Myocyte (in vitro differentiated cells): Measurements from ENCODE around the gene PPM1L. TPM values are rescaled to one million over a fixed set of nuclear protein-coding genes. Genes with fewer than 3 reads are reported as not detected.
A peak's percentile ranks its signal among the peaks of the same experiment; 100 is the strongest.

Experiments
- DNase-seq: peaks from one replicate; pipeline ENCODE4 v3.0.0-alpha.2; 2012; ENCODE audit warnings: low read depth
- total RNA-seq: library from RNA; depleted of rRNA; stranded (reverse); fragments of >200 nt; gene quantifications from 2 replicates; pipeline ENCODE4 v1.2.3, GENCODE V29; 2014

The PPM1L gene
- total RNA-seq, 1 donor from 2014 or later, result 4.0 TPM

DNA sequence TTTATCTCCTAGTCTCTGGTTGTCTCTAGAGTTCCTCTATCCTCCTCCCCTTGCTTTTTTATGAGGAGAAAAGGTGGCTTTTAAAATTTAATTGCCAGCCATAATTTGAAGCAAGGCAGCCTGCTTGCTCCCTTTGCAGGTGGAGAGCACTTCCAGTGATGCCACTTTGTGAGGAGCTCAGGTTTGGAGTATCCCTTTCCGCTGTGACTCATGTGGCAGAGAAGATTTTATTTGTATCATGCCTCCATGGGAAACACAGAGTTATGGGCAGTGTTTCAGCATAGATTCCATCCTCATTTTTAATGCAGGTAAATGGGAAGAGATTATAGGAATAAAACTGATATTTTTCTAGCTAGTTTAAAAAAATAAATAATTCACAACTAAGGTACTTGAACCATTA is 7.0 kb downstream of the PPM1L start:
- DNase-seq, result no peak

DNA sequence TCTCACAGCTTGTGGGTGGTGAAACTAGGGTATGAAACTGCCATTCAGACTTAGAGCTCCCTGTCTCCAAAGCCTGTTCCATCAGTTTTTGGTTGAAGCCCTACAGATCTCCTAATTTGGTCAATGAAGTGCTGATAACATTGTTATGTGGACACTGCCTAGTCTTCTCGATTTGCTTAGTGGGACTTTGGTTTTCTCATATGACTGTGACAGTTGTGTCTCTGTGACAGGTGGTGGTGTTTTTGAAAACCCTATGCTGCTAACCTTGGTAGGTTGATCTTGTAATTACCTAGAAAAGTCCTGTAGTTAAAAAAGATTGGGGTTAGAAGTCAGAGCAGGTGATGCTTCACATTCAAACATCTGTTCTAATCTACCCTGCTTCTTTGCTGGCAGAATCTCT is 9.2 kb downstream of the PPM1L start:
- peak; percentile 10 for DNase-seq

DNA sequence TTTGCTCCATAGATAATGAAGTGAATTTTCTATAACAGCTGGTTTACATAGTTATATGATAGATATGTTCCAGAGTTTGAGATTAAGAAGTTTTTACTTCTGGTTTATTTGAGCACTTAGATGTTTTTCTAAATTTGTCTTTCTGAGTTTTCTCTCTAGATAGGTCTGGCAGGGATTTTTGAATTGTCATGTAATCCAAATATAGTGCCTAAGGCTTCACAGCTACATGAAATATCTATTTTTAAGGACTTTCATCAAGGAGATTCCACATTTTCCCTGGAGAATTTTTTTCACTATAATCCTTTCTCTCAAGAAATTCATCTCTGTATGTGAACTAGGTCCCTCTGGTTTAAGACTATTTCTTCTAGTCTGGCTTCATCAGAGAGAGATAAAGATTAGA is 12.0 kb downstream of the PPM1L start:
- no peak for DNase-seq

DNA sequence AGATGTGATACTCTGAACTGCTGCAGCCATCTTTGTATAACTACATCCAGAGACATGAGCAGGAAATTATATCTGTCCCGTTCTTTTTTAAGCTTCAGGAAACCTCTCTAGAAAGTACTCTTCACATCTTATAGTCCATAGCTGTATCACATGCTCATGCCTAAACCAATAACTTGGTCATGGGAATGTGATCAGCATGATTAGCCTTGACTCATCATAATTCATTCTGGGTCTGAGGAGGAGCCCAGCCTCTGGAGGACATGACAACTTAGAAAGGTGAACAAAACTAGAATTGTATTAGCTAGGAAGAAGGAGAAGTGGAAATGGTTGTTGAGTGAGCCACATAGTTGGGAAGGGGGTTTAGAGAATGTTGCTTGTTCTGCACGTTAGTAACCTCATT is 12.9 kb downstream of the PPM1L start:
- DNase-seq, result no peak

DNA sequence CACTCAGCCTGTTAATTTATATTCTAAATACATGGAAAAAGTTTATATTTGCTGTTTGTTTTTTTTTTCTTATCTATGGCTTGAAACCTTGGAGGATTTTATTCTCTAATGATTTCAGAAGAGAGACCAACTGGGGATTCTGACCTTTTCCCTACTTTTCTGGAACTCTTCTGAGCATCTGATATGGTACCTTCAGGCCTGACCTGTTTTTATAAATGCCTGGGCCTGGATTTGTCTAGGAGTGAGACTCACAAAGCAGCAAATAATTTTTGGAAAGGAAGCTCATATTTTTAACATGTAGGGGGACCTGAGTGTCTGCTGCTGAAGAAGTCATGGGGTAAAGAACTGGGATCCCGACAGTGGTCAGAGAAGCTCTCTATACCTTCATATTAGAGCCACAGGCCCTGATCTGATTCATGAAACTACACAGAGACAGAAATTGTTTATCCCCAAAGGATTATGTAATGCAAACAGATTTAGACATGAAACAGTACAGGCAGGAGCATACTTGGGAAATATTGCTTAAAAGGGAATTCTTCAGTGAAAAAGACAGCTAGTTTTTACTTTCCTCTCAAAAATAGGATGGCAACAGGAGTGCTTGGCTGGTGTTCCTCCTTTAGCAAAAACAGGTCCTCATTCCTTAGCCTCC is 15.9 kb downstream of the PPM1L start:
- no peak for DNase-seq

DNA sequence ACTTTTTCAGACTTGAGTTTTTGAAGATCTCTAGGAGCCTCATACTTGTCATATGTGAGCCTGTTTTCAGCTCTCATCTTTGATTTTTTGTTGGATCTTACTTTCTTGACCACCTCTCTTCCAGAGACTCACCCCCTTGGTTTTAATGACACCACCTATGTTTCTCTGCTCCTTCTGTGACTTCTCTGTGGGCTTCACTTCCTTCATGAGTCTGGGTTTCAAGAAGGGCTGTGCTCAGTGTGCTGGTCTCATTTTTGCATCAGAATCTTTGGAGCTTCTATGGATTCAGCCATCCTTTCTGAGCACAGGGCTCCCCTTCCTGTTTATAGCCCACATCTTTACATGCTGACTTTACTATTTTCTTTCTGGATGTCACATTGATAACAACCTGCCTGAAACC is 17.7 kb downstream of the PPM1L start:
- DNase-seq, result no peak

DNA sequence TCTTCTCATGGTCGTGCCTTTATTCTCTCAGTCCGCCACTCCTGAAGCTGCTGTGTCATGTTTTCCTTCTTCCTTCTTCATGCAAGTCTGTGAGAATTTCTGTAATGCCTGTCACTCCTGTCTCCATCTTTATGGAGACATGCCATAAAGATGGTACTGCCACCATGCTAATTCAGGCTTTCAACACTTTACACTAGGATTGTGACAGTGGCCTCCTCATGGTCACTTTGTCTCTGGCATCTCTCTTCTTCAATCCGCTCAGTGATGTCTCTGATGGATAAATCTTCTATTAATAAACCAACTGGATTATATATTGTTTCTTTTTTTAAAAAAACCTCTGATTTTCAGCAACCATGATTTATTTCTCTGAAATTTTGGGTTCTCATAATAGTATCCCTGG is 18.1 kb downstream of the PPM1L start:
- no peak for DNase-seq

DNA sequence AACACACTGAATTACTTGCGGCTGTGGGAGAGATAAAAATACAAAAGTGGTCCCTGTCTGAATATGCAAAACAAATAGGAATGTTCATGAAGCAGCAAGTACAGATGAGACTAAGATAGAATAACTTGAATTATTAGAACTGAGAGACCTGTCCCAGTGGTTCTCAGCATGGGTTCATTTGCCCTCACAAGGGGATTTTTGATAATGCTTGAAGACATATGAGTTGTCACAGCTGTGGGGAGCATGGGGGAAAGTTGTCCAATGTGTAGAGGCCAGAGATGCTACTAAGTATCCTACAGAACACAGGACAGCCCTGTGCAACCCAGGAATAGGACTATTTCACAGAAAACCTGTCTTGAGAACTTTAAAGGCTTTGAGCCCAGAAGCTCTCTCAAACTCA is 22.4 kb downstream of the PPM1L start:
- no peak for DNase-seq

DNA sequence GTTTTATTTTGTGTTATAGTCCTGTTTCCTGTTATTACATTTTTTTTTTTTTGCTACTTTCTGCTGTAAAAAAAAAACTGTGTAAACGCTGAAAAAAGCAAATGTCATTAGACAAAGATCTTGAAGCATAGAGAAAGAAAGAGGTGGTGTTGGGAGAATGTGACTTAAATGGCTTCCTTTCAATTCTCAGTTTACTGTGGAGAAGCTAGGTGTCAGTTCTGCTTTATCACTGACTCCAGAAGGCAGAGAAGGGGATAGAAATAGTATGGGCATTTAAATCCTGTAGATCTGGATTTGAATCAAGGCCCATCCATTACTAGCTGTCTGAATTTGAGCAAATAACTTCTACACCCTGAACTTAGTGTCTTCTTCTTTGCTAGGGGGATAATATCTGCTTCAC is 23.0 kb downstream of the PPM1L start:
- DNase-seq, result no peak

DNA sequence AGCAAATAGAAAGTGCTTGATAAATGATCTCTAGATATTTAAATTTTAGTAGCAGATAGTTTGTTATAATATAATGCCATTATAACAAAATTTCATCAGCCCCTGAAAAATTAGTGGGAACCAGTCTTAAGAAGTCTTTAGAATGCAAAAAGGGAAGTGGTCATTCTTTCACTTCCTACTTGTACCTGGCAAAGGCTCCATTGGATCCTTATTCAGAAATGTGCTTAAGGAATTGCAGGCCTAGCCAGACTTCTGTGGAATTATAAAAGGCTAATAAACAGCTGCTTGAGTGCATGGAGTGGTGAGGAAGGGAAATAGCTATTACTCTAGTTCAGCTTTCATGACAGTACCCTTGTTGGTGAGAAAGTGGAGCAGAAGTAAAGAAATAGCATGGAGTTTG is 24.2 kb downstream of the PPM1L start:
- no peak for DNase-seq

DNA sequence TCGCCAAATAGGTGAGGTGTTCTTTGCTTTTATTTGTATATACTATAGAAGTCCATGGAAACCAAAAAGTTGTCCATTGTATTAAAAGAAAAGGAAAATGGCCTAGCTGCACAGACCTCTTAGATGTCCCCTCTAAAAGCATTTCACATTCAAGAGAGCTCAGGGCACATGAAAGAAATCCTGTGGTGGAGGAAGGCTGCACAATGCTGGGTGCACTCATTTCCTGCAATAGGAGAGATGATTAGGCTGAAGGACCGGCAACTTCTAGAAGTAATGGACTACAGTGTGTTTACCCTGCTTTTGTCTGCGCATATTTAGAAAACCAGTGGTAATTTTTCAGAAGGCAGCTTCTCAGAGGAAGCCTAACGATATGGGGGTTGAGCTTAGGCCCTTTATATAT is 25.4 kb downstream of the PPM1L start:
- no peak for DNase-seq

DNA sequence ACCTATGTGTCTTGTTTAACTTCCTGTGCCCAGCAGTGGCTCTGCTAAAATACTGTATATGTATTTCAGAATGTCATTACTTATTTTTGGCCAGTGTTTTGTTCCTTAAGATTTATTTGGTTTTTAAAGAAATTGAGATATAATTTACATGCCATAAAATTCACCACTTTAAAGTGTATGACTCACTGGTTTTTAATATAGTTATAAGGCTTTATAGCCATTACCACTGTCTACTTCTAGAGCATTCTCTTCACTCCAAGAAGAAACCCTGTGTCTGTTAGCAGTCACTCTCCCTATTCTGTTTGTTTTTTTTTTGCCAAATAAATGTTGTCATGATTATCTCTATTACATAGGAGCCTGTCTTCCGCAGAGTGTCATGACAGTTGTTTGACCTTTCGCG is 25.8 kb downstream of the PPM1L start:
- DNase-seq, result no peak

DNA sequence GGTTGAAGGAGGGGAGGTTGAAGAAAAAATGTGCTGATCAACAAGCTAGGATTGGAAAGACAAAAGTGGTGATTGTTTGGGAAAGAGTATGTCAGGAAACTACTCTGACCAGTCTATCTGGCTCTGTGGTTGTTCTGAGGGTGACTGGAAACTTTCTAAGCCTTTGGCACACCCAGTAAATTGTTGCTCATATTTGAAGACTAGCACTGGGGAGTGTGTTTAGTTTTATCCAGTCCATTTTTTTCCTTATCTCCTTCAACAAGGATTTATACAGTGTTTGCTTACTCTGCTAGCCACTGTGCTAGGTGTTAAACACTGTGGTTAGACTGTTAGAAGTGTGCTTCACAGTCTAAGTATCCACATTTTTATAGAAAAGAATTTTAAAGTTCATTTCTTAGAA is 28.8 kb downstream of the PPM1L start:
- DNase-seq, result no peak

DNA sequence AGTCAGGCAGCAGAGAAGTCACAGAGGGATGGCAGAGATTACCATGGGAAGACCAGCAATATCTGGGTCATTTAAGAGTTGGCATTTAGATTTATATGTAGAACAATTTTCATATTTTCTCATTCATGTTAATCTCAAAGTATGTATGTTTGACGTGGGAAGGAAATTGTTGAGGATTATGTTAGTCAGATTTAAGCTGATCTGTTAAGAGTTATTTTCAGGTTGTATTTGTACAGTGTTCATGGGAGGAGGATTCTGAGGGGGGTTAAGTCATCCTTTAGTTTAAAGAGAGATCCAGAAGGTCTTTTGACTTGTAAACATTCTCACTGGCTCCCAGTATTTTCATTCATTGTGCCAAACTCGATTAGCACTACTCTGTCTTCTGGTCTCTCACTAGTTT is 34.7 kb downstream of the PPM1L start:
- no peak for DNase-seq

DNA sequence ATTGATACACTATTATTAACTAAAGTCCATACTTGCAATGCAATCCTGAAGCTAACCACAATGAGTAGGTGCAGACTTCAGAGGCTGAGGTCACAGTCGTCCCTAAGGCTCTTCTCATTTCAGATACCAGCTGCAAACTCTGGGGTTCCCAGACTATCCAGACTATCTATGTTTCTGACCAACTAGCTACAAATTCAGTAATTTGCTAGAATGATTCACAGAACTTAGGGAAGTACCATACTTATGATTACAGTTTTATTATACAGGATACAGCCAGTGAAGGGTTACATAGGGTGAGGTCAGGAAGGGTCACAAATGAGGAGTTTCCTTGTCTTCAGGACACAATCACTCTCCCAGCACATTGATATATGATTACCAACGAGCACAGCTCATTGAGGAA is 36.5 kb downstream of the PPM1L start:
- DNase-seq, result no peak

DNA sequence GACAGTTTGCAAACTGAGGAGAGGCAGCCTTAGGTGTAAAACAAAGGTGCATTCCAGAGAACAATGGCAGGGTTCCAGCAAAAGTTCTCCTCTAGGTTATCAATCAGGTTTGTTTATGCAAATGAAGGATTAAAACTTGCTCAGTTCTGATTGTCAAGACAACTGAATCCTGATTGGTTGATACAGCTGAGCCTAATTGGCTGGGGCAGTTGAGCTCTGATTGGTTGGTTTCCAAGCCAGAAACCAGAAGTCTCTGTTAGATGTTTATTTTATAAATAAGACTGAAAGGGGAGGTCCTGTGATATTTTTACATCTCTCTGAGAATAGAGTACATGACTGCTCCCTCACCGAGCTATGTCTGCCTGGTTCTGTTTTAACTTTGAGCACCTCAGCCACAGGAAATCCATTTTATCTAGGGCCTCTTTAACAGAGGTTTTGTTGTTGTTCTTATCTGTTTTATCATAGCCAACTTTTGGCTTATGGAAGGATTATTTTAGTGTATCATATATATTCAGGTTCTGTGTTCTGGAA is 37.8 kb downstream of the PPM1L start:
- DNase-seq, result no peak

DNA sequence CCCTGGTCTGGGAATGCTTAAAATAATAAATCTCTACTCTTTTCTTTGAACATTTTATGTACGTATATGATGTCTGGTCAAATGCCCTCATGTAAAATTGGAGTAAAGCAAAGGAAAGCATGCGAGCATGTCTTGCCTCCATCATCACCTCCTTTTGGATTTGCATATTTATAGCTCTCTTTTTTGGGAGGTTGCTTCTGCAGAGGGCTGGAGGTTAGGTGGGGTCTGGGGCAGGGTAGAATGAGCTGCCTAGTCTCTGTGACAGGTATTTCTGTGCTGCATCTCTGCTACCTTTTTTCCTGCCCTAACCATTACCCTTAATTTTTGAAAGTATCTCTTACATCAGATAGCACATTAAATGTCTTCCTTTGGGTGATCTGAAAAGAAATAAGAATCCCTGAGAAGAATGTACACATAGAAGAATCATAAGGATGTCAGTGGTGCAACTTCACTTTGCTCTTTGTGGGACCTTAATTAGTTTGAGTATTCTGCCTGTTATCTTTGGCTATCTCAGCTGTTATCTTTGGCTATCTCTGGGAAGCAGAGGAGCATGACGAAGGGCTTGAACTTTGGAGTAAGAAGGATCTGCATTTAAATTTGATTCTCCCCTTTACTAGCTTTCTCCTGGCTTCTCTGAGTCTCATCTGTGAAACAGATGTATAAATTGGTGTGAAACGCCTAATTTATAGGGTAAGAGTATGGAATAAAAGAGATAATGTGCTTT is 40.2 kb downstream of the PPM1L start:
- DNase-seq, result no peak

DNA sequence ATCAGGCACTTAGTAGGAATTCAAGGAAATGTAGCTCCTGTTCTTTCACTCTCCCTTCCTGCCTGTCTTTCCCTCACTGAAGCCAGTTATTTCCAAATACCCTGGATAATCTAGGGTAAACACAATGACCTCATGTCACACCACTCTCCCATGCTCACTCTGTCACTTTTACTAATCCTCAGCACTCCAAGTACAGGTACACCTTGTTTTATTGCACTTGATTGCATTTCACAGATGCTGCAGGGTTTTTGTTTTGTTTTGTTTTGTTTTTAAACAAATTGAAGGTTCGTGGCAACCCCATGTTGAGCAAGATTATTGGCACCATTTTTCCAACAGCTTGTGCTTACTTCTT is 40.8 kb downstream of the PPM1L start:
- no peak for DNase-seq

DNA sequence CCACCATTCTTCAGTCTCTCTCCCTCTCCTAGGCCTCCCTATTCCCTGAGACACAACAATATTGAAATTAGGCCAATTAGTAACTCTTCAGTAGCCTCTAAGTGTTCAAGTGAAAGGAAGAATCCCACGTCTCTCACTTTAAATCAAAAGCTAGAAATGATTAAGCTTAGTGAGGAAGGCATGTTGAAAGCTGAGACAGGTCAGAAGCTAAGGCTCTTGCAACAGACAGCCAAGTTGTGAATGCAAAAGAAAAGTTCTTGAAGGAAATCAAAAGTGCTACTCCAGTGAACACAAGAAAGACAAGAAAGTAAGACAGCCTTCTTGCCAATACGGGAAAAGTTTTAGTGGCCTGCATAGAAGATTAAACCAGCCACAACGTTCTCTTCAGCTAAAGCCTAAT is 41.3 kb downstream of the PPM1L start:
- no peak for DNase-seq

DNA sequence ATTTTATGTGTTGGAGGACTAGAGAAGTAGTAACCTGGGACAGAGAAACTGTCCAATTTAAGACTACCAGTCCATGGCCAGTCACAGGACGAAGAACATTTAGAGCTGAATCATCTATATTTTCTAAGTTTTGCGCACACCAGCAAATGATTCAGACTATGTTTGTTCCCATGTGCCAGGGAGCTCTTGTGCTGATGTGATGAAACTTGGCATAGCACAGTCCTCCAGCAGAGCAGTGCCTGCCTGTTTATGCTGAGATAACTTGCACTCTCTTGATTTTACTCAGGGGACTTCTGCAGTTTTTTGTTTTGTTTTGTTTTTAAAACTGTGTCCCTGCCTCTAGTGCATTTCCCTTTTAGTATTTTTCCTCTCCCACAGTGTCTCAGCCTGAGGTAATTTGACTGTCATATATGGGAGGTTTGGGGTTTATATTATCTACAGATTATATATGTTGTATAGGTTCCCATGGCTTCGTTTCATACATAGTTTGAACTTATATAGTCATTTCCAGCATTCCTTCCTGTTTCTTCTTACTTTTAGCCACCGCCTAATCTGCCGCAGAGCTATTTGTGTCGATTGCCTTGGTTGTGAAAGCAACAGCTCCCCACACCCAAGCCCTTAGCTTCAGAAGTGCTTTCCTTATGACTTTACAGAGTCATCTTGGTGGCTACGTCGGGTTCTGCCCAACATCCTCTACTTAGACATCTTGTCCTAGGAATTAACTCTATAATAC is 45.5 kb downstream of the PPM1L start:
- peak; percentile 33 for DNase-seq

DNA sequence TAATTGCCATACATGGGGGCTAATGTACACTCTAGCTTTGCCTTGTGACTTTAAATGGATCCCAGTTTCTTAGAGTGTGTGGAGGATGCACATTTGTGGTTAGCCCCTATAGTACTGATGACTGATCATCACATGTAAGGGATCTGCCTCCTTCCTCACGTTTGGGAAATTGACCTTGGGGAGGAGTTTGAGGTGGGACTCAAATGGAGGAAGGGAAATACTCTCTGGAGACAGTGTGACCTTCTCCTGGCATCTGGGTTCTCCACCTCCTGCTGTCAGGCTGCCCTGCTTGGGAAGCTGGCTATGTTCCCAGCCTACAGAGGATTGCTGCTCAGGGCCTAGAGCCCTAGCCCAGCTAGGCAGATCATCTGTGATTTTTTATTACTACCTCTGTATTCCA is 48.7 kb downstream of the PPM1L start:
- peak; percentile 64 for DNase-seq

DNA sequence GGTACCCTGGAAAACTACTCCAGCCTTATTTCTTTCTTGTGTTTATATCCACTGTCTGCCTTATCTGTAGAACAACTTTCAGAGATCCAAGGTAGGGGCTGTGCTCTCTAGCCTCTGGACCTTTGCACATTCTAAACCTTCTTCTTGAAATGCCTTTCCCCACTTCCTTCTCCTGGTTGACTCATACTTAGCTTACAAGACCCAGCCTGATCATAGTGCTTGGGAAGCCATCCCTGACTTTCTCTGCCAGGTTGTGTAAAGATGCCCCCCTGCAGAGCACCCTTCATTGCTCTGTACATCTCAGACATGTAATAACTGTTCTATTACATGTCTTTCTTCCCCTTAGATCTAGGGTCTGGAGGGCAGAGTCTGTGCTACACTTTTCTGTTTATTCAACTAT is 50.1 kb downstream of the PPM1L start:
- DNase-seq, result no peak

DNA sequence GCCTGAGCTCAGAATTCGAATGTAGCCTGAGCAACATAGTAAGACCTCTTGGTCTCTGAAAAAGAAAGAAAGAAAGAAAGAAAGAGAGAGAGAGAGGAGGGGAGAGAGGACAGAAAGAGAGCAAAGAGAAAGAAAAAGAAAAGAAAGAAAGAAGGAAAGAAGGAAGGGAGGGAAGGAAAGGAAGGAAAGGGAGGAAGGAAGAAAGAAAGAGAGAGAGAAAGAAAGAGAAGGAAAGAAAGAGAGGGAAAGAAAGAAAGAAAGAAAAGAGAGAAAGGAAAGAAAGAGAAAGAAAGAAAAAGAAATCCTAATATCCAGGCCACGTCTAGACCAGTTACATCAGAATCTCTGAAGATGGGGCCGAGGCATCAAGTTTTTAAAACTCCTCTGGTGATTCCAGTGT is 50.7 kb downstream of the PPM1L start:
- DNase-seq, result no peak
